Upper lobe of right lung (tissue), 1 donor: Measurements from ENCODE around the gene CSGALNACT2. TPM values are rescaled to one million over a fixed set of nuclear protein-coding genes. Genes with fewer than 3 reads are reported as not detected.

Experiments
- ATAC-seq: fragments of 200-7000 bp; cut with Tn5 transposase; one replicate; pipeline ENCODE4 v1.9.1; 2020; ENCODE audit warnings: mild to moderate bottlenecking, moderate library complexity
- DNase-seq: peaks from one replicate; pipeline ENCODE4 v3.0.0-alpha.2; 2020
- H3K27ac ChIP-seq: fragments of 200-600 bp; one replicate; pipeline ENCODE4 v1.8.0; 2022
- H3K27me3 ChIP-seq: fragments of 200-600 bp; one replicate; pipeline ENCODE4 v1.8.0; 2022; ENCODE audit warnings: mild to moderate bottlenecking
- H3K36me3 ChIP-seq: fragments of 200-600 bp; one replicate; pipeline ENCODE4 v1.8.0; 2022
- H3K4me1 ChIP-seq: fragments of 200-600 bp; one replicate; pipeline ENCODE4 v1.8.0; 2022
- H3K4me3 ChIP-seq: fragments of 200-600 bp; one replicate; pipeline ENCODE4 v1.8.0; 2022; ENCODE audit warnings: mild to moderate bottlenecking
- H3K9me3 ChIP-seq: fragments of 200-600 bp; one replicate; pipeline ENCODE4 v1.8.0; 2022
- intact Hi-C: fragments of 100-400 bp; cut with DNase I; formaldehyde crosslinking; loops from one replicate; pipeline ENCODE4 v1.11.0; 2022
- total RNA-seq: library from RNA; stranded (reverse); fragmentation: NEBNext Ultra II Directional; extraction: Animal tissue kit (Norgen Biotek cat#: 25700); gene quantifications from one replicate; pipeline ENCODE4 v1.2.1, GENCODE V29; 2021
- TF ChIP-seq, protein P1 (sequence below): fragments of 200-600 bp; IDR thresholded peaks from one replicate; pipeline ENCODE4 v1.8.0; 2022; ENCODE audit warnings: antibody characterized with exemption
- donor health status: DM: no; HTN: yes; CAD: no; lungs with severe emphysema.

The CSGALNACT2 gene
- total RNA-seq, 1 donor from 2014 or later, result 40.8 TPM

DNA sequence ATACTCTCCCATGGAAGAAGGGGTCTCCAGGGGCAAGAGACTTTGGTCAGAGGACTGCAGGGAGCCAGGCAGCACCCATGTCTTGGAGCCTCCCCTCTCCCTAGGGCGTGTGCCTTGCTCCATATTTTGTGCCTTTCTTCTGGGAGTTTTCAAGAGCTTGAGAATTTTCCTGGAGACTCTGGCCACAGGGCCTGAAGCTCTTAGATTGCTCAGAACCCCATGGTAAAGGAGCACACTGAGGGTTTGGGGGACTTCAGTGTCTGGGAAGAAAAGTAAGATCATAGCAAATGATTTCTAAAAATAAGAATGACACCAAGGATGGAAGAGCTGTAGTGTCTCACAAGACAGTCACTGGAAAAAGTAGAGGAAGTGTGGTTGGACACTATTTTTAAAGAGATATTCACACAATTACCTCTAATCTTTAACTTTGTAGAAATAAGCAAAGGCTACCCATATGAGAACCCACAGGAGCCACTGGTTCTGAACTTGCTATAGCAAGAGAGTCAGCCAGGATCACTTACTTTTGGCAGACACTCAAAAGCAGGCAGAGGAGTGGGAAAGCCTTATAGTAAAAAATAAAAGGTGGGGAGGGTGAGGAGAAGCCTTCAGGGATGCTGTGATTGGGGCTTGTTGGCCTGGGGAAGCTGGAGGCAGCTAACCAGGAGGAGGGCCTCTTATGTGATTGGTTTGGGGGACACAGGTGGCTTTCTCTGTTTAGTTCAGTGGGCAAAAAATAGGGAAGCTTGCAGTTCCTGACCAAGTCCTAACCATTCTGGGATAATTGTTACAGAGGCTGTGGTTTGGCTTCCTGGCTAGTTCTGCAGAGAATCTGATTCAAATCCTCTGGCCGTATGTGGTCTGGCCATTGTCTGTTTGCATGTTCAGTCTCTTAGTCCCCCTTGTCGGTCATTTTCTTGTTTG, 5.1 kb upstream of the CSGALNACT2 start:
- intact Hi-C loops, result no loop called here
- DNase-seq, result no peak
- Histone ChIP-seq H3K27ac (no peak overlapping the region), H3K4me3 (no peak overlapping the region), H3K27me3 (no peaks in the 10 kb centered on the region), H3K36me3 (no peaks in the 10 kb centered on the region), H3K9me3 (no peaks in the 10 kb centered on the region), H3K4me1 (peaks cover 15% of the 10 kb centered on the region)
- TF ChIP-seq, protein P1, sequence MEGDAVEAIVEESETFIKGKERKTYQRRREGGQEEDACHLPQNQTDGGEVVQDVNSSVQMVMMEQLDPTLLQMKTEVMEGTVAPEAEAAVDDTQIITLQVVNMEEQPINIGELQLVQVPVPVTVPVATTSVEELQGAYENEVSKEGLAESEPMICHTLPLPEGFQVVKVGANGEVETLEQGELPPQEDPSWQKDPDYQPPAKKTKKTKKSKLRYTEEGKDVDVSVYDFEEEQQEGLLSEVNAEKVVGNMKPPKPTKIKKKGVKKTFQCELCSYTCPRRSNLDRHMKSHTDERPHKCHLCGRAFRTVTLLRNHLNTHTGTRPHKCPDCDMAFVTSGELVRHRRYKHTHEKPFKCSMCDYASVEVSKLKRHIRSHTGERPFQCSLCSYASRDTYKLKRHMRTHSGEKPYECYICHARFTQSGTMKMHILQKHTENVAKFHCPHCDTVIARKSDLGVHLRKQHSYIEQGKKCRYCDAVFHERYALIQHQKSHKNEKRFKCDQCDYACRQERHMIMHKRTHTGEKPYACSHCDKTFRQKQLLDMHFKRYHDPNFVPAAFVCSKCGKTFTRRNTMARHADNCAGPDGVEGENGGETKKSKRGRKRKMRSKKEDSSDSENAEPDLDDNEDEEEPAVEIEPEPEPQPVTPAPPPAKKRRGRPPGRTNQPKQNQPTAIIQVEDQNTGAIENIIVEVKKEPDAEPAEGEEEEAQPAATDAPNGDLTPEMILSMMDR, result no peak
- no peak for ATAC-seq

GRCh38 chr10:43134126-43134905, 3.9 kb upstream of the CSGALNACT2 start:
- Histone ChIP-seq H3K9me3 (no peaks in the 10 kb centered on the region), H3K36me3 (no peaks in the 10 kb centered on the region), H3K27ac (no peak overlapping the region), H3K4me3 (no peak overlapping the region), H3K27me3 (no peaks in the 10 kb centered on the region), H3K4me1 (peaks cover 18% of the 10 kb centered on the region)
- intact Hi-C loops, result no loop called here
- TF ChIP-seq, protein P1, result no peak
- ATAC-seq (no peak), DNase-seq (no peak)

- intact Hi-C loops, result no loop called here
- Histone ChIP-seq H3K27me3 (no peaks in the 10 kb centered on the region), H3K9me3 (no peaks in the 10 kb centered on the region), H3K36me3 (no peaks in the 10 kb centered on the region), H3K4me1 (peaks cover 25% of the 10 kb centered on the region), H3K4me3 (no peak overlapping the region), H3K27ac (no peak overlapping the region)
- TF ChIP-seq, protein P1, result no peak
- ATAC-seq (no peak), DNase-seq (no peak)
Measured at GRCh38 chr10:43135064-43135463, 3.2 kb upstream of the CSGALNACT2 start.

DNA sequence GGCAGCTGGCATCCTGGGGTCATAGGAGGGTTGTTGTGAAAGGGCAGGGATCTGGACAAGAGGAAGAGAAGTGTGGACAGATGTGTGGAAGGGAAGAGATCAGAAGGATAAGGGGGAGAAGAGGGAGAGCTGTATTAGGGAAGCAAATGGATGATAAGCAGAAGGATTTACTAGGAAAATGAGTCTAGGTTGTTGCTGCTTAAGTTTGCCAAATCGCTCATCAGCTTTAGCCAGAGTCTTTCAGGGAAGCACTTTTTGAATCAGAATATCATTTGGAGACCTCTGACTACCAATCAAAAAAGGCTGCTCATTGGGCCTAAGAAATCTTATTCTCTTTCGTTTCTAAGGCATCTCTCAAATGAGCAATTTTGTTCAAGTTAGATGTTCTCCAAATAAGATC, 2.6 kb upstream of the CSGALNACT2 start:
- intact Hi-C loops, result no loop called here

DNA sequence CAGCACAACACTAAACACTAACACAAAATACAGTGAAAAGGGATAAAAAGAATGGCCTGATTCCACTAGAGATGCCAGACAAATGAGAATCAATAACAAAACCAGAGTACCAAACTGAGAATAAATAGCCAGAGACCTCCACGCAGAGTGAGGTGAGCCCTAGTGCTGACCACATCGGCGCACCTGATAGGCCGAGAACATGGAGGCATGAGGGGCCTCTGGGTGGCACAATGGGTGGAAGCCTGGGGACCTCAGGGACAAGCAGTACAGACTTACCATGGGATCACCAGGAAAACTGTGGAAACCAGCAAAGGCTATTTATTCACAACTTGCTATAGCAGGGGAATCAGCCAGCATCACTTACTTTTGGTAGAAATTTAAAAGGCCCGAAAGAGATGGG, 1.8 kb upstream of the CSGALNACT2 start:
- ATAC-seq, result no peak
- TF ChIP-seq, protein P1, result no peak
- intact Hi-C loops, result no loop called here
- Histone ChIP-seq H3K9me3 (no peaks in the 10 kb centered on the region), H3K27me3 (no peaks in the 10 kb centered on the region), H3K4me3 (no peak overlapping the region), H3K36me3 (no peaks in the 10 kb centered on the region), H3K27ac (no peak overlapping the region), H3K4me1 (peaks cover 36% of the 10 kb centered on the region)
- no peak for DNase-seq

More for the DNA sequence above, 2.6 kb upstream of the CSGALNACT2 start:
- no peaks in the 10 kb centered on the region for H3K27me3 ChIP-seq
- no peaks in the 10 kb centered on the region for H3K36me3 ChIP-seq
- TF ChIP-seq, protein P1, result no peak
- H3K4me1 ChIP-seq, result peaks cover 30% of the 10 kb centered on the region
- DNase-seq, result no peak
- no peaks in the 10 kb centered on the region for H3K9me3 ChIP-seq
- no peak overlapping the region for H3K27ac ChIP-seq
- ATAC-seq, result no peak
- no peak overlapping the region for H3K4me3 ChIP-seq
